GM10248 (cell line): Measurements from ENCODE around the gene TBK1.
"Not testable (repeated sequence)": the region's sequence is repeated elsewhere in the genome, so short reads cannot be mapped to it uniquely, and the experiment has no call there.

Experiments used
- CTCF ChIA-PET: fragments of 300-600 bp; sonication (Branson Sonifier 250); formaldehyde crosslinking; extraction: SDS; loops from one replicate; lab custom pipeline; 2021; ENCODE audit warnings: antibody characterized with exemption; lab: Yijun Ruan, JAX
- POLR2A ChIA-PET: fragments of 350-650 bp; sonication (Branson Sonifier 250); formaldehyde crosslinking; extraction: SDS; loops from one replicate; lab custom pipeline; 2020; ENCODE audit warnings: antibody characterized with exemption; lab: Yijun Ruan, JAX
- DNase-seq: peaks from one replicate; pipeline ENCODE4 v3.0.0; 2012; ENCODE audit errors: extremely low spot score
- CTCF ChIP-seq: IDR thresholded peaks from 2 replicates; pipeline ENCODE4 v1.5.1; 2012; ENCODE audit warnings: mild to moderate bottlenecking, low read depth; ENCODE audit errors: extremely low read depth, missing control alignments, control extremely low read depth

TBK1 gene

GRCh38 chr12:64528616-64529015, 76.7 kb downstream of the TBK1 start:
- POLR2A ChIA-PET, result no interaction called here
- no peak for DNase-seq
- CTCF ChIA-PET, result interaction anchor here (0.8 to 2.0 kb wide), 4 partner anchors 9 to 267 kb away, joined by 3 to 9 read pairs (median 3); no protein-coding TSS in a partner anchor
- no peak for TF ChIP-seq CTCF

- POLR2A ChIA-PET, result no interaction called here
These were observed 78.6 kb downstream of the TBK1 start for GRCh38 chr12:64530566-64530965.

GRCh38 chr12:64531665-64532334, 79.9 kb downstream of the TBK1 start:
- TF ChIP-seq CTCF, result no peak
- ChIA-PET CTCF (interaction anchor here (1.0 to 1.6 kb wide), 3 partner anchors 10 to 18 kb away, joined by 3 to 6 read pairs (median 3); no protein-coding TSS in a partner anchor), POLR2A (no interaction called here)

More at GRCh38 chr12:64530566-64530965, 78.6 kb downstream of the TBK1 start:
- CTCF ChIA-PET, result interaction anchor here (1.5 kb wide), 1 partner anchor 15 kb away, joined by 4 read pairs; no protein-coding TSS in a partner anchor
- no peak for DNase-seq
- TF ChIP-seq CTCF, result no peak

GRCh38 chr12:64532734-64533351, 80.9 kb downstream of the TBK1 start:
- ChIA-PET POLR2A (no interaction called here), CTCF (interaction anchor here (1.0 to 2.2 kb wide), 3 partner anchors 17 to 165 kb away, joined by 3 to 7 read pairs (median 6); no protein-coding TSS in a partner anchor)
- TF ChIP-seq CTCF, result no peak
- no peak for DNase-seq

More at GRCh38 chr12:64531665-64532334, 79.9 kb downstream of the TBK1 start:
- DNase-seq, result no peak

- ChIA-PET POLR2A (no interaction called here), CTCF (interaction anchor here (1.7 to 2.2 kb wide), 3 partner anchors 9 to 15 kb away, joined by 3 to 7 read pairs (median 4); no protein-coding TSS in a partner anchor)
- DNase-seq, result no peak
- no peak for TF ChIP-seq CTCF
These were observed 82.8 kb downstream of the TBK1 start for GRCh38 chr12:64534672-64535199.

GRCh38 chr12:64538121-64538520, 86.2 kb downstream of the TBK1 start:
- ChIA-PET POLR2A (no interaction called here), CTCF (interaction anchor here (3.4 kb wide), 1 partner anchor 11 kb away, joined by 21 read pairs; no protein-coding TSS in a partner anchor)
- no peak for TF ChIP-seq CTCF
- no peak for DNase-seq

- POLR2A ChIA-PET, DNase-seq: not testable (repeated sequence)
- CTCF ChIA-PET, result interaction anchor here (0.9 kb wide), 1 partner anchor 67 kb away, joined by 3 read pairs; no protein-coding TSS in a partner anchor
These were observed 90.6 kb downstream of the TBK1 start for GRCh38 chr12:64542409-64543047.
